Measurements from ENCODE around the gene RIPOR2.

The RIPOR2 gene

GRCh38 chr6:24859132-24859531, 76.6 kb downstream of the RIPOR2 start:
- no peak for DNase-seq (ENCODE audit: low read depth)
- TF ChIP-seq CTCF (IDR thresholded peaks at IDR 0.05; ENCODE audit: insufficient read depth, low read depth, low read length, missing control alignments): no peak
- no peak overlapping the region for H3K4me3 ChIP-seq (ENCODE audit: low read depth, low read length)

GRCh38 chr6:24858177-24858653, 77.5 kb downstream of the RIPOR2 start:
- no peak overlapping the region for H3K4me3 ChIP-seq (ENCODE audit: low read depth, low read length)
- TF ChIP-seq CTCF (IDR thresholded peaks at IDR 0.05; ENCODE audit: insufficient read depth, low read depth, low read length, missing control alignments): no peak
- peak; percentile 83 for DNase-seq (ENCODE audit: low read depth)

- no peak for TF ChIP-seq CTCF (IDR thresholded peaks at IDR 0.05; ENCODE audit: insufficient read depth, low read depth, low read length, missing control alignments)
- no peak for DNase-seq (ENCODE audit: low read depth)
- H3K4me3 ChIP-seq (ENCODE audit: low read depth, low read length): no peak overlapping the region
Observed at GRCh38 chr6:24856901-24857670, 78.7 kb downstream of the RIPOR2 start.

GRCh38 chr6:24856246-24856599, 79.5 kb downstream of the RIPOR2 start:
- H3K4me3 ChIP-seq (ENCODE audit: low read depth, low read length): no peak overlapping the region
- DNase-seq (ENCODE audit: low read depth): no peak
- no peak for TF ChIP-seq CTCF (IDR thresholded peaks at IDR 0.05; ENCODE audit: insufficient read depth, low read depth, low read length, missing control alignments)

- H3K4me3 ChIP-seq (ENCODE audit: low read depth, low read length): no peak overlapping the region
- DNase-seq (ENCODE audit: low read depth): peak; percentile 87
- peak; percentile 73 for TF ChIP-seq CTCF (IDR thresholded peaks at IDR 0.05; ENCODE audit: insufficient read depth, low read depth, low read length, missing control alignments)
Observed at GRCh38 chr6:24855395-24856245, 80.1 kb downstream of the RIPOR2 start.

- no peak for DNase-seq (ENCODE audit: low read depth)
- H3K4me3 ChIP-seq (ENCODE audit: low read depth, low read length): no peak overlapping the region
- no peak for TF ChIP-seq CTCF (IDR thresholded peaks at IDR 0.05; ENCODE audit: insufficient read depth, low read depth, low read length, missing control alignments)
Observed at GRCh38 chr6:24854077-24854666, 81.6 kb downstream of the RIPOR2 start.
